ENCODE measurements around the gene REXO2. TPM values are rescaled to one million over a fixed set of nuclear protein-coding genes. Genes with fewer than 3 reads are reported as not detected.

Gene REXO2
- total RNA-seq, 2 experiments from 2014 or later = 61.7 to 64.8 TPM

GRCh38 chr11:114400915-114401223 is 38.4 kb upstream of the REXO2 start:
- ChIA-PET CTCF (interaction anchor here (0.8 kb wide), 1 partner anchor 10 kb away, joined by 3 read pairs; no protein-coding TSS in a partner anchor), POLR2A (no interaction called here)
- H3K9me3 Mint-ChIP-seq = no peaks in the 10 kb centered on the region
- intact Hi-C loops (cut with micrococcal nuclease) = loop anchor here (2.0 kb wide), 1 partner anchor 38 kb away; the partner anchor contains the start of gene REXO2
- H3K36me3 Mint-ChIP-seq (ENCODE audit: low read depth) = peaks cover 43% of the 10 kb centered on the region
- DNase-seq (no peak), ATAC-seq (no peak)
- no peak for TF ChIP-seq CTCF (IDR thresholded peaks at IDR 0.05)
- peaks cover 46% of the 10 kb centered on the region for H3K4me1 Mint-ChIP-seq (ENCODE audit: low read depth)
- H3K27me3 Mint-ChIP-seq = no peaks in the 10 kb centered on the region
- peak overlapping the region; percentile 99 for H3K27ac Mint-ChIP-seq
- peak overlapping the region; percentile 97 for H3K4me3 Mint-ChIP-seq

GRCh38 chr11:114401311-114401710 is 38.0 kb upstream of the REXO2 start:
- Mint-ChIP-seq H3K9me3 (no peaks in the 10 kb centered on the region), H3K27ac (peak overlapping the region; percentile 99), H3K4me3 (peak overlapping the region; percentile 97), H3K36me3 (ENCODE audit: low read depth) (peaks cover 47% of the 10 kb centered on the region), H3K4me1 (ENCODE audit: low read depth) (peaks cover 50% of the 10 kb centered on the region), H3K27me3 (no peaks in the 10 kb centered on the region)
- intact Hi-C loops (cut with micrococcal nuclease) = loop anchor here (2.0 kb wide), 1 partner anchor 37 kb away; the partner anchor contains the start of gene REXO2
- POLR2A ChIA-PET = no interaction called here
- CTCF ChIA-PET = interaction anchor here (0.9 kb wide), 1 partner anchor 61 kb away, joined by 4 read pairs; no protein-coding TSS in a partner anchor
- no peak for TF ChIP-seq CTCF (IDR thresholded peaks at IDR 0.05)
- DNase-seq (no peak), ATAC-seq (no peak)

GRCh38 chr11:114412946-114413345 is 26.3 kb upstream of the REXO2 start:
- no peaks in the 10 kb centered on the region for H3K9me3 Mint-ChIP-seq
- no peak overlapping the region for H3K4me3 Mint-ChIP-seq
- no peak for ATAC-seq
- H3K27ac Mint-ChIP-seq = no peak overlapping the region
- ChIA-PET POLR2A (interaction anchor here (1.2 kb wide), 1 partner anchor 11 kb away, joined by 4 read pairs; no protein-coding TSS in a partner anchor), CTCF (no interaction called here)
- peaks cover 21% of the 10 kb centered on the region for H3K36me3 Mint-ChIP-seq (ENCODE audit: low read depth)
- H3K27me3 Mint-ChIP-seq = no peaks in the 10 kb centered on the region
- no peak for DNase-seq
- peaks cover 6% of the 10 kb centered on the region for H3K4me1 Mint-ChIP-seq (ENCODE audit: low read depth)
- intact Hi-C loops (cut with micrococcal nuclease) = no loop called here
- TF ChIP-seq CTCF (IDR thresholded peaks at IDR 0.05) = no peak

- ATAC-seq (no peak), DNase-seq (no peak)
- Mint-ChIP-seq H3K36me3 (ENCODE audit: low read depth) (peaks cover 17% of the 10 kb centered on the region), H3K9me3 (no peaks in the 10 kb centered on the region), H3K27me3 (no peaks in the 10 kb centered on the region), H3K4me1 (ENCODE audit: low read depth) (peaks cover 6% of the 10 kb centered on the region), H3K27ac (no peak overlapping the region), H3K4me3 (no peak overlapping the region)
- POLR2A ChIA-PET = no interaction called here
- intact Hi-C loops (cut with micrococcal nuclease) = no loop called here
- CTCF ChIA-PET = no interaction called here
- no peak for TF ChIP-seq CTCF (IDR thresholded peaks at IDR 0.05)
Observed at GRCh38 chr11:114413958-114414357, 25.3 kb upstream of the REXO2 start.

- intact Hi-C loops (cut with micrococcal nuclease) = no loop called here
- CTCF ChIA-PET = no interaction called here
- Mint-ChIP-seq H3K4me1 (ENCODE audit: low read depth) (no peaks in the 10 kb centered on the region), H3K27ac (no peak overlapping the region), H3K27me3 (no peaks in the 10 kb centered on the region), H3K4me3 (no peak overlapping the region), H3K36me3 (ENCODE audit: low read depth) (peaks cover 5% of the 10 kb centered on the region), H3K9me3 (no peaks in the 10 kb centered on the region)
- POLR2A ChIA-PET = no interaction called here
- ATAC-seq = no peak
- DNase-seq = no peak
- TF ChIP-seq CTCF (IDR thresholded peaks at IDR 0.05) = no peak
Observed at GRCh38 chr11:114416441-114416961, 22.8 kb upstream of the REXO2 start.
